Trophoblast cell (in vitro differentiated cells and primary cell): ENCODE data around the gene LHPP.

Experiments used
- DNase-seq, 2 donors: peaks; one replicate each; pipeline ENCODE4 v3.0.0-alpha.2; 2016
- H2AFZ ChIP-seq: 2 replicates; pipeline ENCODE4 v1.6.1; 2013; ENCODE audit warnings: low read length, moderate library complexity, mild to moderate bottlenecking; ENCODE audit not compliant: insufficient read depth, poor library complexity
- H2AK5ac ChIP-seq: 2 replicates; pipeline ENCODE4 v1.6.1; 2013; ENCODE audit warnings: mild to moderate bottlenecking, low read length
- H2BK120ac ChIP-seq: 2 replicates; pipeline ENCODE4 v1.6.1; 2013; ENCODE audit warnings: low read length, mild to moderate bottlenecking, moderate library complexity; ENCODE audit not compliant: insufficient read depth, poor library complexity
- H2BK12ac ChIP-seq: 2 replicates; pipeline ENCODE4 v1.6.1; 2013; ENCODE audit warnings: mild to moderate bottlenecking, low read length, moderate library complexity
- H2BK5ac ChIP-seq: 2 replicates; pipeline ENCODE4 v1.6.1; 2013; ENCODE audit warnings: low read length, low read depth, moderate library complexity, mild to moderate bottlenecking; ENCODE audit not compliant: poor library complexity
- H3K14ac ChIP-seq: 2 replicates; pipeline ENCODE4 v1.6.1; 2013; ENCODE audit warnings: mild to moderate bottlenecking, low read length
- H3K18ac ChIP-seq: 2 replicates; pipeline ENCODE4 v1.6.1; 2013; ENCODE audit warnings: mild to moderate bottlenecking, low read length
- H3K23ac ChIP-seq: 2 replicates; pipeline ENCODE4 v1.6.1; 2013; ENCODE audit warnings: low read length
- H3K27ac ChIP-seq: 2 replicates; pipeline ENCODE4 v1.5.1; 2013; ENCODE audit warnings: low read depth, mild to moderate bottlenecking, inconsistent platforms, low read length, moderate library complexity
- H3K27me3 ChIP-seq: 2 replicates; pipeline ENCODE4 v1.6.1; 2013; ENCODE audit warnings: inconsistent platforms, mild to moderate bottlenecking, low read length, moderate library complexity; ENCODE audit not compliant: insufficient read depth
- H3K36me3 ChIP-seq, 2 experiments: 1 replicate in 1 of 2; 2 replicates in 1 of 2; pipeline ENCODE4 v1.6.1; 2013; ENCODE audit warnings: low read length in 2 of 2, mild to moderate bottlenecking in 2 of 2, moderate library complexity in 1 of 2; ENCODE audit not compliant: insufficient read depth in 2 of 2, control insufficient read depth in 1 of 2
- H3K4ac ChIP-seq: 2 replicates; pipeline ENCODE4 v1.6.1; 2013; ENCODE audit warnings: low read depth, mild to moderate bottlenecking, low read length, moderate library complexity
- H3K4me1 ChIP-seq, 2 experiments: 1 replicate in 1 of 2; 2 replicates in 1 of 2; pipeline ENCODE4 v1.6.1; 2013; ENCODE audit warnings: low read length in 2 of 2, mild to moderate bottlenecking in 2 of 2, moderate library complexity in 1 of 2; ENCODE audit not compliant: insufficient read depth in 2 of 2, control insufficient read depth in 1 of 2
- H3K4me2 ChIP-seq: 2 replicates; pipeline ENCODE4 v1.6.1; 2013; ENCODE audit warnings: inconsistent platforms, mild to moderate bottlenecking, low read length, moderate library complexity
- H3K4me3 ChIP-seq: 2 replicates; pipeline ENCODE4 v1.5.1; 2013; ENCODE audit warnings: mild to moderate bottlenecking, low read depth, low read length, inconsistent platforms
- H3K79me1 ChIP-seq: one replicate; pipeline ENCODE4 v1.6.1; 2013; ENCODE audit warnings: low read length
- H3K79me2 ChIP-seq: 2 replicates; pipeline ENCODE4 v1.6.1; 2013; ENCODE audit warnings: low read length, mild to moderate bottlenecking; ENCODE audit not compliant: control insufficient read depth, insufficient read depth, poor library complexity
- H3K9ac ChIP-seq: 2 replicates; pipeline ENCODE4 v1.6.1; 2013; ENCODE audit warnings: mild to moderate bottlenecking, low read length
- H3K9me3 ChIP-seq: 2 replicates; pipeline ENCODE4 v1.6.1; 2013; ENCODE audit warnings: low read depth, mild to moderate bottlenecking, control low read depth, inconsistent platforms, low read length; ENCODE audit not compliant: insufficient read depth
- H4K12ac ChIP-seq: 2 replicates; pipeline ENCODE4 v1.6.1; 2013; ENCODE audit warnings: low read depth, mild to moderate bottlenecking, low read length, moderate library complexity
- H4K8ac ChIP-seq: 2 replicates; pipeline ENCODE4 v1.6.1; 2013; ENCODE audit warnings: low read depth, mild to moderate bottlenecking, low read length, moderate library complexity
- H4K91ac ChIP-seq: one replicate; pipeline ENCODE4 v1.6.1; 2013; ENCODE audit warnings: low read depth, mild to moderate bottlenecking, low read length, moderate library complexity
- WGBS: extraction: QIAGEN DNeasy Blood & Tissue Kit; methylation state at CpG from one replicate; pipeline ENCODE4 v1.1.7; 2013; ENCODE audit warnings: missing lambda C conversion rate; ENCODE audit not compliant: insufficient read length, insufficient coverage; ENCODE audit errors: extremely low coverage; 5-methylcytosine and 5-hydroxymethylcytosine counted together

LHPP gene

GRCh38 chr10:124596116-124596785, 134.6 kb downstream of the LHPP start:
- Histone ChIP-seq H3K27ac (no peak overlapping the region), H2BK120ac (no peak overlapping the region), H3K4ac (no peak overlapping the region), H3K4me1 (no peaks in the 10 kb centered on the region), H2AFZ (no peak overlapping the region), H3K23ac (no peak overlapping the region), H2AK5ac (no peak overlapping the region), H3K9ac (no peak overlapping the region), H3K27me3 (no peaks in the 10 kb centered on the region), H4K8ac (no peak overlapping the region), H3K36me3 (no peaks in the 10 kb centered on the region), H3K4me2 (no peak overlapping the region), H2BK5ac (no peak overlapping the region), H4K12ac (no peak overlapping the region), H3K79me1 (no peaks in the 10 kb centered on the region), H2BK12ac (no peak overlapping the region), H3K79me2 (no peaks in the 10 kb centered on the region), H3K14ac (no peak overlapping the region), H3K18ac (no peak overlapping the region), H4K91ac (no peak overlapping the region), H3K4me3 (no peak overlapping the region), H3K9me3 (peaks cover 3% of the 10 kb centered on the region)
- DNase-seq = no peak
- WGBS = no CpG with 5 or more reads among the region's 18 CpGs

GRCh38 chr10:124596962-124597845, 135.6 kb downstream of the LHPP start:
- H2BK12ac ChIP-seq = no peak overlapping the region
- DNase-seq = no peak
- WGBS = no CpG with 5 or more reads among the region's 21 CpGs
- H3K4me1 ChIP-seq = no peaks in the 10 kb centered on the region
- peaks cover 3% of the 10 kb centered on the region for H3K9me3 ChIP-seq
- no peak overlapping the region for H2BK5ac ChIP-seq
- no peak overlapping the region for H4K12ac ChIP-seq
- no peaks in the 10 kb centered on the region for H3K36me3 ChIP-seq
- H3K27ac ChIP-seq = no peak overlapping the region
- no peak overlapping the region for H3K14ac ChIP-seq
- no peak overlapping the region for H2AK5ac ChIP-seq
- no peak overlapping the region for H3K4me2 ChIP-seq
- no peak overlapping the region for H3K18ac ChIP-seq
- H2BK120ac ChIP-seq = no peak overlapping the region
- no peaks in the 10 kb centered on the region for H3K79me1 ChIP-seq
- H4K8ac ChIP-seq = no peak overlapping the region
- H3K79me2 ChIP-seq = no peaks in the 10 kb centered on the region
- no peak overlapping the region for H3K4ac ChIP-seq
- no peaks in the 10 kb centered on the region for H3K27me3 ChIP-seq
- H3K4me3 ChIP-seq = no peak overlapping the region
- no peak overlapping the region for H3K9ac ChIP-seq
- H3K23ac ChIP-seq = no peak overlapping the region
- H2AFZ ChIP-seq = no peak overlapping the region
- no peak overlapping the region for H4K91ac ChIP-seq

GRCh38 chr10:124597846-124598165, 136.2 kb downstream of the LHPP start:
- Histone ChIP-seq H4K8ac (no peak overlapping the region), H3K18ac (no peak overlapping the region), H3K4me3 (no peak overlapping the region), H3K79me2 (no peaks in the 10 kb centered on the region), H3K27me3 (no peaks in the 10 kb centered on the region), H3K9me3 (peaks cover 3% of the 10 kb centered on the region), H3K4ac (no peak overlapping the region), H2BK5ac (no peak overlapping the region), H2BK120ac (no peak overlapping the region), H3K4me1 (no peaks in the 10 kb centered on the region), H4K91ac (no peak overlapping the region), H3K9ac (no peak overlapping the region), H3K36me3 (no peaks in the 10 kb centered on the region), H3K79me1 (no peaks in the 10 kb centered on the region), H2AK5ac (no peak overlapping the region), H2BK12ac (no peak overlapping the region), H3K14ac (no peak overlapping the region), H2AFZ (no peak overlapping the region), H3K23ac (no peak overlapping the region), H3K4me2 (no peak overlapping the region), H4K12ac (no peak overlapping the region), H3K27ac (no peak overlapping the region)
- WGBS = no CpG with 5 or more reads among the region's 10 CpGs
- DNase-seq = no peak

- Histone ChIP-seq H3K4me2 (no peak overlapping the region), H4K8ac (no peak overlapping the region), H3K27ac (no peak overlapping the region), H2BK5ac (no peak overlapping the region), H3K79me1 (no peaks in the 10 kb centered on the region), H3K4ac (no peak overlapping the region), H3K27me3 (no peaks in the 10 kb centered on the region), H3K18ac (no peak overlapping the region), H3K9ac (no peak overlapping the region), H3K23ac (no peak overlapping the region), H2AK5ac (no peak overlapping the region), H4K12ac (no peak overlapping the region), H4K91ac (no peak overlapping the region), H3K14ac (no peak overlapping the region), H3K4me3 (no peak overlapping the region), H2AFZ (no peak overlapping the region), H3K4me1 (no peaks in the 10 kb centered on the region), H2BK120ac (no peak overlapping the region), H3K36me3 (no peaks in the 10 kb centered on the region), H2BK12ac (no peak overlapping the region), H3K79me2 (no peaks in the 10 kb centered on the region), H3K9me3 (peaks cover 3% of the 10 kb centered on the region)
- DNase-seq = no peak
- WGBS = no CpG with 5 or more reads among the region's 6 CpGs
Measured at GRCh38 chr10:124598196-124598595, 136.6 kb downstream of the LHPP start.
